ENCODE results near the gene PAK4.

- TF ChIP-seq CTCF (IDR thresholded peaks at IDR 0.05; ENCODE audit: insufficient read depth, low read length, poor library complexity, severe bottlenecking): no peak
- TF ChIP-seq EZH2phosphoT487 (conservative IDR thresholded peaks at IDR 0.05; ENCODE audit: low read length): no peak
Observed at GRCh38 chr19:39197808-39198207, 72.2 kb downstream of the PAK4 start.

Data from SU-DHL-6 (cell line).